Activated CD8-positive, alpha-beta memory T cell treated with anti-CD3 and anti-CD28 coated beads, Interleukin-2, amount 10 ng/mL, durations not matched to agents 7 days and 5 days (primary cell): ENCODE measurements around the gene CYP27B1. TPM values are rescaled to one million over a fixed set of nuclear protein-coding genes. Genes with fewer than 3 reads are reported as not detected.

Experiments used
- ATAC-seq: fragments of 150-1000 bp; cut with Tn5 transposase; one replicate; pipeline ENCODE4 v1.10.0; 2021; ENCODE audit warnings: moderate library complexity
- CTCF ChIA-PET: fragments of 350-600 bp; sonication (Branson Sonifier 250); formaldehyde crosslinking; loops from one replicate; lab custom pipeline; 2021; ENCODE audit warnings: antibody characterized with exemption; lab: Charles Lee
- DNase-seq: peaks from one replicate; pipeline ENCODE4 v3.0.0-alpha.2; 2020
- H3K27ac Mint-ChIP-seq: one replicate; pipeline ENCODE4 v1.8.0; 2021; ENCODE audit warnings: mild to moderate bottlenecking, mixed read lengths
- H3K27me3 Mint-ChIP-seq: one replicate; pipeline ENCODE4 v1.8.0; 2021; ENCODE audit warnings: mixed read lengths
- H3K36me3 Mint-ChIP-seq: one replicate; pipeline ENCODE4 v1.8.0; 2021; ENCODE audit warnings: mild to moderate bottlenecking, mixed read lengths
- H3K4me1 Mint-ChIP-seq: one replicate; pipeline ENCODE4 v1.8.0; 2021; ENCODE audit warnings: mixed read lengths
- H3K4me3 Mint-ChIP-seq: one replicate; pipeline ENCODE4 v1.8.0; 2021; ENCODE audit warnings: mild to moderate bottlenecking, moderate library complexity, mixed read lengths
- H3K9me3 Mint-ChIP-seq: one replicate; pipeline ENCODE4 v1.8.0; 2022; ENCODE audit warnings: low read depth, mixed read lengths
- total RNA-seq, 2 experiments: library from RNA; stranded (reverse); gene quantifications; one replicate each; pipeline ENCODE4 v1.2.3, GENCODE V29; 2021

The CYP27B1 gene
- total RNA-seq, result 1 to 10 TPM; 4.5 to 5.4 TPM

GRCh38 chr12:57766464-57767304 is at the start of gene CYP27B1:
Gene CYP27B1, minus strand, starts transcription at chr12:57767078. Its CDS starts 37 bp downstream, at chr12:57767041.
- ATAC-seq, result no peak

GRCh38 chr12:57816001-57816854 is 49.4 kb upstream of the CYP27B1 start:
- H3K27ac Mint-ChIP-seq, result no peak overlapping the region
- CTCF ChIA-PET, result interaction anchor here (0.6 to 2.4 kb wide), 5 partner anchors 9 to 112 kb away, joined by 3 to 9 read pairs (median 3); no protein-coding TSS in a partner anchor
- DNase-seq (no peak), ATAC-seq (no peak)
- H3K9me3 Mint-ChIP-seq, result no peaks in the 10 kb centered on the region
- H3K4me1 Mint-ChIP-seq, result no peaks in the 10 kb centered on the region
- no peak overlapping the region for H3K4me3 Mint-ChIP-seq
- H3K27me3 Mint-ChIP-seq, result no peaks in the 10 kb centered on the region
- no peaks in the 10 kb centered on the region for H3K36me3 Mint-ChIP-seq

More at GRCh38 chr12:57766464-57767304, at the start of gene CYP27B1:
- H3K4me1 Mint-ChIP-seq, result peaks cover 39% of the 10 kb centered on the region
- peak within 1 kb of the TSS; percentile 80 for H3K4me3 Mint-ChIP-seq
- CTCF ChIA-PET, result interaction anchor here (0.8 to 3.2 kb wide), 9 partner anchors 7 to 139 kb away, joined by 3 to 48 read pairs (median 3); partner anchors contain the start of gene MARCHF9
- no peak within 1 kb of the TSS for H3K27ac Mint-ChIP-seq
- no peaks in the 10 kb centered on the region for H3K9me3 Mint-ChIP-seq
- peaks cover 13% of the 10 kb centered on the region for H3K36me3 Mint-ChIP-seq
- DNase-seq, result no peak
- peaks cover 15% of the 10 kb centered on the region for H3K27me3 Mint-ChIP-seq

- no peaks in the 10 kb centered on the region for H3K36me3 Mint-ChIP-seq
- DNase-seq (no peak), ATAC-seq (no peak)
- no peaks in the 10 kb centered on the region for H3K27me3 Mint-ChIP-seq
- H3K27ac Mint-ChIP-seq, result no peak overlapping the region
- H3K9me3 Mint-ChIP-seq, result no peaks in the 10 kb centered on the region
- CTCF ChIA-PET, result interaction anchor here (1.0 to 2.4 kb wide), 3 partner anchors 10 to 90 kb away, joined by 3 to 9 read pairs (median 6); no protein-coding TSS in a partner anchor
- no peaks in the 10 kb centered on the region for H3K4me1 Mint-ChIP-seq
- H3K4me3 Mint-ChIP-seq, result no peak overlapping the region
These were observed 48.5 kb upstream of the CYP27B1 start for GRCh38 chr12:57815177-57816000.

DNA sequence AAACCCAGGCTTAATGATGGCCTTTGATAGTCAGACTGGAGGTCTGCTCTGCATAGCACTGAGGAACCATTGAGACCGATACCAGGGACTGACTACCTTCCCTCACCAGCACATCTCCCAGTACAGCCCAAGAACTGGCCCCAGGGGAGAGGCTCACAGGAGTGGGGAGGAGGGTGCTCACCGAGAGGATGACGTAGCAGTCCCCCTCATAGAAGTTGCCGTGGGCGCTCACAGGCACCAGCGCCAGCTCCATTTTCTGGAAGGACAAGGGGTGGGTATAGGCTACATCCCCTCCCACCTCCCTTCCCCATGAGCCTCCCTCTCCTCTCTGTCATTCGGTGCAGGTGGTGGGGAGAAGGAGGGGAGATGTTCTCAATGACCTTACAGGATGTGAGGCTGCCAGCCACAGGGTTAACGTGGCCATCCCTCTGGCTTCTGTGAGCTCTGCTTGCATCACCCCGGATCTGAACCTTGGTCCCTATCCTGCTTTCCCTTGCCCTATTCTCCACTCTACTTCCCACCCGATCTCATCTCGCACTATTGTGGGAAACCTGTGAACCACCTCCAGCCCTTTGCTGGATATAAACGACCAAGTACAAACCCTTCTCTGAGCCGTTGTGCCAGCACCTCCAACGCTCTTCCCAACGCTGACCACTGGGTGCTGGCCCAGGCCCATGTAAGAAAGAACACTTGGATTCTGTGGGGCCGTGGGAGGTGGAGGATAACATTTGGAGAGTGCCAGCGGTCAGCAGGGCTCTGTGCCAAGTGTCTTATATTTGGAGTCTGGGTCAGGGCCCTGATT is 47.3 kb upstream of the CYP27B1 start:
- DNase-seq, result no peak
- no peak overlapping the region for H3K27ac Mint-ChIP-seq
- no peaks in the 10 kb centered on the region for H3K27me3 Mint-ChIP-seq
- H3K4me3 Mint-ChIP-seq, result no peak overlapping the region
- ATAC-seq, result no peak
- CTCF ChIA-PET, result interaction anchor here (3.6 kb wide), 1 partner anchor 11 kb away, joined by 10 read pairs; no protein-coding TSS in a partner anchor
- H3K36me3 Mint-ChIP-seq, result no peaks in the 10 kb centered on the region
- H3K9me3 Mint-ChIP-seq, result no peaks in the 10 kb centered on the region
- no peaks in the 10 kb centered on the region for H3K4me1 Mint-ChIP-seq

- Mint-ChIP-seq H3K4me3 (no peak overlapping the region), H3K9me3 (no peaks in the 10 kb centered on the region), H3K36me3 (no peaks in the 10 kb centered on the region), H3K4me1 (no peaks in the 10 kb centered on the region), H3K27me3 (no peaks in the 10 kb centered on the region), H3K27ac (no peak overlapping the region)
- CTCF ChIA-PET, result interaction anchor here (0.9 to 3.6 kb wide), 4 partner anchors 10 to 92 kb away, joined by 3 to 10 read pairs (median 3); partner anchors contain the start of gene TSFM
- ATAC-seq (no peak), DNase-seq (no peak)
These were observed 46.5 kb upstream of the CYP27B1 start for GRCh38 chr12:57813111-57813970.

- H3K27ac Mint-ChIP-seq, result no peak overlapping the region
- no peak overlapping the region for H3K4me3 Mint-ChIP-seq
- H3K27me3 Mint-ChIP-seq, result no peaks in the 10 kb centered on the region
- H3K36me3 Mint-ChIP-seq, result no peaks in the 10 kb centered on the region
- CTCF ChIA-PET, result interaction anchor here (1.3 to 3.6 kb wide), 2 partner anchors 8 to 28 kb away, joined by 3 to 10 read pairs; partner anchors contain the start of gene TSFM
- H3K4me1 Mint-ChIP-seq, result no peaks in the 10 kb centered on the region
- ATAC-seq, result no peak
- no peak for DNase-seq
- H3K9me3 Mint-ChIP-seq, result no peaks in the 10 kb centered on the region
These were observed 44.3 kb upstream of the CYP27B1 start for GRCh38 chr12:57811028-57811755.

DNA sequence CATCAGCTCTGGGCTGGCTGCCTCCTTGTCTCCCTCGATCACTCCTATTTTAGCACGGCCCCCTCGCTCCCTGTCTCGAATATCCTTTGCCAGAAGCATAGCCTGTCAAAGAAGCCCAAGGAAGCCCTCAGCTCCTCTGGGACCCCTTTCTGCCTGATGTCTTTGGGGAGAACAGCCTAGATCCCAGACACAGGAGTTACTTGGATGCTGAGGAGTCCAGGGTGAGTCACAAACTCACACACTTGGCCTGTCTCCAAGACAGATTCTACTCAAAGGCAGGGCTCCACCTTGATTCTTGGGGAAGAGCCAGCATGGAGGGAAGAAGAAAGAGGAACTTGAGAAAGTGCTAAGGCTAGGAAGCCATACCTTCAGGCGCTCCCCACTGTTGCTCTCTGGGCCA is 43.6 kb upstream of the CYP27B1 start:
- Mint-ChIP-seq H3K4me3 (no peak overlapping the region), H3K36me3 (no peaks in the 10 kb centered on the region), H3K27ac (no peak overlapping the region), H3K9me3 (no peaks in the 10 kb centered on the region), H3K27me3 (no peaks in the 10 kb centered on the region), H3K4me1 (no peaks in the 10 kb centered on the region)
- ATAC-seq, result no peak
- DNase-seq, result no peak
- CTCF ChIA-PET, result interaction anchor here (1.1 to 2.0 kb wide), 3 partner anchors 26 to 95 kb away, joined by 3 to 8 read pairs (median 3); partner anchors contain the start of gene TSFM

DNA sequence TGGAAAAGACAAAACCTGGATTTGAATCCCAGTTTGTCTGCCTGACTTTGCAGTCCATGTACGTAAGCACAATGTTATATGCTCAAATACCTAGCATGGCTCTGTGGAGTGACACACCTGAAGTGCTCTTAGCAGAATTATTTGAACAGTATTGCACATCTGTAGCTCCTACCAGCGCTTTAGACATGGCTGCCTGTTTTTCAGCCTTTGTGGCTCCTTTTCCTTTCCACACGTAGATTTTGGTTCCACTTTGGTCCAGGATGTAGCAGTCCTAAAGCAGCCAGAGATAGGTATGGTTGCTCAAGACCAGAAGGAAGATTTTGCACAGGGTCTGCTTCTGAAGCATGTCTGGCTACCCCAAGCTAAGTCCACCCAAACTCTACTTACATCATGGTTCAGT is 42.5 kb upstream of the CYP27B1 start:
- DNase-seq, result no peak
- Mint-ChIP-seq H3K27ac (no peak overlapping the region), H3K4me3 (no peak overlapping the region), H3K4me1 (no peaks in the 10 kb centered on the region), H3K9me3 (no peaks in the 10 kb centered on the region), H3K27me3 (no peaks in the 10 kb centered on the region), H3K36me3 (no peaks in the 10 kb centered on the region)
- ATAC-seq, result no peak
- CTCF ChIA-PET, result interaction anchor here (0.8 to 2.0 kb wide), 3 partner anchors 9 to 96 kb away, joined by 3 to 8 read pairs (median 3); partner anchors contain the start of gene AVIL

GRCh38 chr12:57808351-57808750 is 41.5 kb upstream of the CYP27B1 start:
- no peaks in the 10 kb centered on the region for H3K4me1 Mint-ChIP-seq

DNA sequence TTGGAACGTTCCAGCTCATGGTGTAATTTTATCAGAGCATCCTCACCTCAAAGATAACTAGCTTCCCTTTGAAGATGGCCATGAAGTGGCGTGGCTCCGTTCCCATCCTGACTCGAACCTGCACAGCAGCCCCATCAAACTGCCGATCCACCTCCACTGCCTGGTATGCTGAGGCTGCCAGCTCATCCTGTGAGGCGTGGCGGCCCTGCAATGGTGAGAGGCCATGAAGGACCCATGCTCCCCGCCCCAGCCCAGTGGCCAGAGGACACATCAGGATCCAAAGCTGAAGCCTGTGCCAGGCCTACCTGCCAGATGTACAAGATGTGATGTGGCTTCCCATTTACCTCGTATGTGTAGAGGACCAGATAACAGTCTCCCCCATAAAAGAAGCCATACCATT is 40.4 kb upstream of the CYP27B1 start:
- Mint-ChIP-seq H3K36me3 (peaks cover 2% of the 10 kb centered on the region), H3K27ac (no peak overlapping the region), H3K4me1 (no peaks in the 10 kb centered on the region), H3K4me3 (no peak overlapping the region), H3K27me3 (no peaks in the 10 kb centered on the region), H3K9me3 (no peaks in the 10 kb centered on the region)
- ATAC-seq, result no peak
- CTCF ChIA-PET, result interaction anchor here (0.8 to 1.6 kb wide), 2 partner anchors 25 to 96 kb away, joined by 3 to 4 read pairs; partner anchors contain the start of gene TSFM
- DNase-seq, result no peak

More at GRCh38 chr12:57808351-57808750, 41.5 kb upstream of the CYP27B1 start:
- CTCF ChIA-PET, result interaction anchor here (0.9 to 1.6 kb wide), 3 partner anchors 15 to 95 kb away, joined by 3 to 4 read pairs (median 3); no protein-coding TSS in a partner anchor
- H3K36me3 Mint-ChIP-seq, result no peaks in the 10 kb centered on the region
- H3K27me3 Mint-ChIP-seq, result no peaks in the 10 kb centered on the region
- no peak overlapping the region for H3K27ac Mint-ChIP-seq
- no peaks in the 10 kb centered on the region for H3K9me3 Mint-ChIP-seq
- DNase-seq (no peak), ATAC-seq (no peak)
- H3K4me3 Mint-ChIP-seq, result no peak overlapping the region
